ENCODE measurements around the gene CNTN2.

The CNTN2 gene

DNA sequence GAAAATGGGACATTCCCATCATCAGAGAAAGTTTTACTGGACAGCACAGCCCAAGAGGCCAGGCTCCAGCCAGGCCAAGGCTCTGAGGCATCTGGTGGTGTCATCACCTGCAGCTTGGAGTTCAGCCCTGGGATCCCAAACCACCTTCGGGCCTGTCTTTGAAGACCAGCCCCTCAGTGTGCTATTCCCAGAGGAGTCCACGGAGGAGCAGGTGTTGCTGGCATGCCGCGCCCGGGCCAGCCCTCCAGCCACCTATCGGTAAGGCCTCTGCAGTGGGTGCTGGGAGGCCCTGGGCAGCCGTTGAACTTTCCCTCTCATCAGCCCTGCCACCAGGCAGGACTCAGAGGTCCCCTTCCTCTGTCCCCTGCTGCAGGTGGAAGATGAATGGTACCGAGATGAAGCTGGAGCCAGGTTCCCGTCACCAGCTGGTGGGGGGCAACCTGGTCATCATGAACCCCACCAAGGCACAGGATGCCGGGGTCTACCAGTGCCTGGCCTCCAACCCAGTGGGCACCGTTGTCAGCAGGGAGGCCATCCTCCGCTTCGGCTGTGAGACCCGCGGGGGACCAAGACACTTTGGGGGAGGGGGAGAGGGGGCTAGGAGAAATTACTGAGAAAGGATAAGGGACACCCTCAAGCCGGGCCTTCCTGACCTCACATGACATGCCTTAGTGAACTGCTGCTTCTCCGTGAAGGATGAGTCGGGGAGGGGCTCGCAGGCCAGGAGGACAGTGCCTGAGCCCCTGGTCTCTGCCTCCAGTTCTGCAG lies 15.0 kb downstream of the CNTN2 start:
- no peaks in the 10 kb centered on the region for H3K4me1 Mint-ChIP-seq (ENCODE audit: low read depth)
- no peak overlapping the region for H3K27ac Mint-ChIP-seq

DNA sequence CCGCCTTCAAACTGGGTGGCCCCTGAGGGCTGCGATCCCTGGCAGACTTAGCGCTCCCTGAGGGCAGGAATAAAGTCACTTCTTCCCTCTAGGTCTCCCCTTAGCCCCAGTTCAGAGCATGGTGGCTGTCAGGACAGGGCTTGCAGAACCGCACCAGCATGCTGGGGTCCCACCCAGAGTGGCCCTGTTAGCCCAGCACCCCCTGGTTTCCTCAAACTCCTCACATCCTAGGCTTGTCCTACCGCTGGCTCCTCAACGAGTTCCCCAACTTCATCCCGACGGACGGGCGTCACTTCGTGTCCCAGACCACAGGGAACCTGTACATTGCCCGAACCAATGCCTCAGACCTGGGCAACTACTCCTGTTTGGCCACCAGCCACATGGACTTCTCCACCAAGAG lies 15.8 kb downstream of the CNTN2 start:
- Mint-ChIP-seq H3K4me1 (ENCODE audit: low read depth) (no peaks in the 10 kb centered on the region), H3K9me3 (ENCODE audit: low read depth) (no peaks in the 10 kb centered on the region), H3K27me3 (no peaks in the 10 kb centered on the region)

More for the DNA sequence above, 15.0 kb downstream of the CNTN2 start:
- H3K27me3 Mint-ChIP-seq: no peaks in the 10 kb centered on the region
- no peak overlapping the region for H3K4me3 Mint-ChIP-seq
- H3K9me3 Mint-ChIP-seq (ENCODE audit: low read depth): no peaks in the 10 kb centered on the region
- H3K36me3 Mint-ChIP-seq: no peaks in the 10 kb centered on the region

DNA sequence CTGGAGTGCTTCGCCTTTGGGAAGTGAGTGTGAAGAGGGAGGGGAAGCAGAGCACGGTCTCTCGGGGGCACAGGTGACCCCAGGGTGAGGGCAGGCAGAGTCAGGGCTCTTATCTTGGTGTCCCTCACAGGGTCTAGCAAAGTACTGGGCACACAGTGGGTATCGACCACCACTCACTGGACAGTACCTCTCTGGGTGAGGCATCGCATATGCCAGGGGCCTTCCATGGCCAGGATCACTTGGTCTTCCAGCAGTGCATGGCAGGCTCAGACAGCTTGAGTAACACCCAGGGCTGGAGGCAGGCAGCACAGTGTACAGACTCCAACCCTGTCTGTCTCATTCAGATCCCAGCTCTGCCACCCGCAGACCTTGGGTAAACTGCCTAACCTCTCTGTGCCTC lies 16.6 kb downstream of the CNTN2 start:
- Mint-ChIP-seq H3K27me3 (no peaks in the 10 kb centered on the region), H3K4me1 (ENCODE audit: low read depth) (no peaks in the 10 kb centered on the region), H3K4me3 (no peak overlapping the region), H3K36me3 (no peaks in the 10 kb centered on the region), H3K9me3 (ENCODE audit: low read depth) (no peaks in the 10 kb centered on the region), H3K27ac (no peak overlapping the region)

More for the DNA sequence above, 15.8 kb downstream of the CNTN2 start:
- Mint-ChIP-seq H3K36me3 (no peaks in the 10 kb centered on the region), H3K4me3 (no peak overlapping the region), H3K27ac (no peak overlapping the region)

- Mint-ChIP-seq H3K4me3 (no peak overlapping the region), H3K27me3 (no peaks in the 10 kb centered on the region), H3K27ac (no peak overlapping the region), H3K36me3 (no peaks in the 10 kb centered on the region), H3K9me3 (ENCODE audit: low read depth) (no peaks in the 10 kb centered on the region), H3K4me1 (ENCODE audit: low read depth) (no peaks in the 10 kb centered on the region)
These were observed 17.7 kb downstream of the CNTN2 start for GRCh38 chr1:205060746-205061145.

DNA sequence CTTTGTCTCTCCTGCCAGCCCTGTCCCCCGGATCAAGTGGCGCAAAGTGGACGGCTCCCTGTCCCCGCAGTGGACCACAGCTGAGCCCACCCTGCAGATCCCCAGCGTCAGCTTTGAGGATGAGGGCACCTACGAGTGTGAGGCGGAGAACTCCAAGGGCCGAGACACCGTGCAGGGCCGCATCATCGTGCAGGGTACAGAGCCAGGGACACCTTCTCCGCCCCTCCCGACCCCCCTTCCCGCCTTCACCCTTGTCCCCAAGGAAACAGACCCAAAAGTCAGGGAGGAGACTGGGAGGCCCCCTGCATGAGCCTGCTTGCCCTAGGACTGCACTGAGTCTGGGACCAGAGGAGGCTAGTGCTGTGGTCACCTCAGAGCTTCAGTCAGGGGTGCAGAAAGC lies 18.2 kb downstream of the CNTN2 start:
- Mint-ChIP-seq H3K4me3 (no peak overlapping the region), H3K36me3 (no peaks in the 10 kb centered on the region)

GRCh38 chr1:205061665-205062069 lies 18.7 kb downstream of the CNTN2 start:
- no peaks in the 10 kb centered on the region for H3K9me3 Mint-ChIP-seq (ENCODE audit: low read depth)
- H3K27ac Mint-ChIP-seq: no peak overlapping the region
- H3K4me3 Mint-ChIP-seq: no peak overlapping the region
- no peaks in the 10 kb centered on the region for H3K4me1 Mint-ChIP-seq (ENCODE audit: low read depth)
- H3K27me3 Mint-ChIP-seq: no peaks in the 10 kb centered on the region
- no peaks in the 10 kb centered on the region for H3K36me3 Mint-ChIP-seq

More for the DNA sequence above, 18.2 kb downstream of the CNTN2 start:
- no peak overlapping the region for H3K27ac Mint-ChIP-seq
- no peaks in the 10 kb centered on the region for H3K27me3 Mint-ChIP-seq
- H3K9me3 Mint-ChIP-seq (ENCODE audit: low read depth): no peaks in the 10 kb centered on the region
- no peaks in the 10 kb centered on the region for H3K4me1 Mint-ChIP-seq (ENCODE audit: low read depth)

GRCh38 chr1:205062319-205062718 lies 19.3 kb downstream of the CNTN2 start:
- H3K9me3 Mint-ChIP-seq (ENCODE audit: low read depth): no peaks in the 10 kb centered on the region

DNA sequence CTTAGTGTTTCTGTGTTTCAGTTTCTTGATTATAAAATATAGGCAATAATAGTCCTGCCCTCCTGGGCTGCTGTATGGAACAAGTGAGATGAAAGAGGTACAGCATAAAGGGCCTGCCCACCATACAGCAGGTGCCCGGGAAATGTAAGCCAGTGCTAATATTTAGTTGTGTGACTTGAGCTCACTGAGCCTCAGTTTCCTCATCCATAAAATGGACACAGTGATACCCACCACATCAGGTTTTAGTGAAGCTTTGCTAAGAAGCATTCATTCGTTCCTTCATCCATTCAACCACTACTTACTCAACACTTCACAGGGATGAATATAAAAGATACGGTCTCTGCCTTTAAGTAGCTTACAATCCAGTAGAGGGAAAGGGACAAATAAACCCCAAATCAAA lies 19.9 kb downstream of the CNTN2 start:
- no peaks in the 10 kb centered on the region for H3K36me3 Mint-ChIP-seq
- H3K4me3 Mint-ChIP-seq: no peak overlapping the region
- H3K27ac Mint-ChIP-seq: no peak overlapping the region
- H3K27me3 Mint-ChIP-seq: no peaks in the 10 kb centered on the region
- H3K4me1 Mint-ChIP-seq (ENCODE audit: low read depth): no peaks in the 10 kb centered on the region
- no peaks in the 10 kb centered on the region for H3K9me3 Mint-ChIP-seq (ENCODE audit: low read depth)

More at GRCh38 chr1:205062319-205062718, 19.3 kb downstream of the CNTN2 start:
- no peaks in the 10 kb centered on the region for H3K4me1 Mint-ChIP-seq (ENCODE audit: low read depth)
- no peaks in the 10 kb centered on the region for H3K36me3 Mint-ChIP-seq
- H3K27me3 Mint-ChIP-seq: no peaks in the 10 kb centered on the region
- H3K4me3 Mint-ChIP-seq: no peak overlapping the region
- H3K27ac Mint-ChIP-seq: no peak overlapping the region

DNA sequence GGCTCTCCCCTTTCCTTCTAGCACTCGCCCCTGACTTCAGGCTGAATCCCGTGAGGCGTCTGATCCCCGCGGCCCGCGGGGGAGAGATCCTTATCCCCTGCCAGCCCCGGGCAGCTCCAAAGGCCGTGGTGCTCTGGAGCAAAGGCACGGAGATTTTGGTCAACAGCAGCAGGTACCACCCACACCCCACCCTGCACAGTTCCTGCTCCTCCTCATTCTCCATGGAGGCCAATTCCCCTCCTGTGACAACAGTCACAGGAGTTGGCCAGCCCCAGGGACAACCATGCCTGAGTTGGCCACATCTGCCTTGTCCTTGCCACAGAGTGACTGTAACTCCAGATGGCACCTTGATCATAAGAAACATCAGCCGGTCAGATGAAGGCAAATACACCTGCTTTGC lies 21.3 kb downstream of the CNTN2 start:
- Mint-ChIP-seq H3K4me3 (no peak overlapping the region), H3K36me3 (no peaks in the 10 kb centered on the region), H3K27ac (no peak overlapping the region), H3K9me3 (ENCODE audit: low read depth) (no peaks in the 10 kb centered on the region), H3K27me3 (no peaks in the 10 kb centered on the region), H3K4me1 (ENCODE audit: low read depth) (no peaks in the 10 kb centered on the region)

DNA sequence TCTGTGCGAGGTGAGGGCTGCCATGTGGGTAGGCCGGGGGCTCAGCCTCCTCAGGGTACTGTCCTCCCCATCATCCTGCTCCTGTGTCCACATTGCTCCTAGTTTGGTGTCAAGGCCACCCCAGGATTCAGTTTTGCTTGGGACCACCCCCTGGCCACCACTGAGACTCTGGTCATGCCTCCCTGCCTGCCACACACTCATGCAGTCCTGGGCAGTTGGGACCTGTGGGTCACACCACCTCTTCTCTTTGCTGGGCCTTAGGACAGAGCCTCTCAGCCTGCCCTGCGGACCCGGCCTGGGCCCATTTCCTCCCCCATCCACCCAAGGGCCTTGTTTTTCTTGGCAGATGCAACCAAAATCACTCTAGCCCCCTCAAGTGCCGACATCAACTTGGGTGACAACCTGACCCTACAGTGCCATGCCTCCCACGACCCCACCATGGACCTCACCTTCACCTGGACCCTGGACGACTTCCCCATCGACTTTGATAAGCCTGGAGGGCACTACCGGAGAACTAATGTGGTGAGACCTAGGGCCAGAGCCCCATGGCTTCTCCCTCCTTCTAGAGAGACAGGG lies 21.8 kb downstream of the CNTN2 start:
- Mint-ChIP-seq H3K36me3 (no peaks in the 10 kb centered on the region), H3K4me1 (ENCODE audit: low read depth) (no peaks in the 10 kb centered on the region), H3K27me3 (no peaks in the 10 kb centered on the region), H3K4me3 (no peak overlapping the region), H3K9me3 (ENCODE audit: low read depth) (no peaks in the 10 kb centered on the region), H3K27ac (no peak overlapping the region)

DNA sequence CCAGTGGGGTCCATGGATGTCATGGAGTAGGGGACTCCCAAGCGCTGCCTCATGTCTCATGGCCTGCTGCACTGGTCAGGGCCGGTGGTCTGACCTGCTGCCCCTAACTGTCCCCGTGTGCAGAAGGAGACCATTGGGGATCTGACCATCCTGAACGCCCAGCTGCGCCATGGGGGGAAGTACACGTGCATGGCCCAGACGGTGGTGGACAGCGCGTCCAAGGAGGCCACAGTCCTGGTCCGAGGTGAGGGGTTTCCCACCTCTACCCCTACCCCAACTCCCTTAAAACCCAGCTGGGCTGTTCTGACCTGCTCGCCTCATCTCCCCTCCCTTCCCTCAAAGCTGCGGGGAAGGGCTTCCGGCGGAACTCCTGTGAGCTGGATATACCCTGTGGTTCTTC lies 22.7 kb downstream of the CNTN2 start:
- Mint-ChIP-seq H3K4me1 (ENCODE audit: low read depth) (no peaks in the 10 kb centered on the region), H3K27me3 (no peaks in the 10 kb centered on the region), H3K4me3 (no peak overlapping the region), H3K36me3 (no peaks in the 10 kb centered on the region), H3K27ac (no peak overlapping the region), H3K9me3 (ENCODE audit: low read depth) (no peaks in the 10 kb centered on the region)

GRCh38 chr1:205066141-205066818 lies 23.3 kb downstream of the CNTN2 start:
- Mint-ChIP-seq H3K4me3 (no peak overlapping the region), H3K27me3 (no peaks in the 10 kb centered on the region), H3K36me3 (no peaks in the 10 kb centered on the region), H3K4me1 (ENCODE audit: low read depth) (no peaks in the 10 kb centered on the region), H3K27ac (no peak overlapping the region), H3K9me3 (ENCODE audit: low read depth) (no peaks in the 10 kb centered on the region)

GRCh38 chr1:205067031-205067430 lies 24.0 kb downstream of the CNTN2 start:
- Mint-ChIP-seq H3K9me3 (ENCODE audit: low read depth) (no peaks in the 10 kb centered on the region), H3K4me3 (no peak overlapping the region), H3K36me3 (no peaks in the 10 kb centered on the region), H3K4me1 (ENCODE audit: low read depth) (no peaks in the 10 kb centered on the region), H3K27ac (no peak overlapping the region), H3K27me3 (no peaks in the 10 kb centered on the region)

DNA sequence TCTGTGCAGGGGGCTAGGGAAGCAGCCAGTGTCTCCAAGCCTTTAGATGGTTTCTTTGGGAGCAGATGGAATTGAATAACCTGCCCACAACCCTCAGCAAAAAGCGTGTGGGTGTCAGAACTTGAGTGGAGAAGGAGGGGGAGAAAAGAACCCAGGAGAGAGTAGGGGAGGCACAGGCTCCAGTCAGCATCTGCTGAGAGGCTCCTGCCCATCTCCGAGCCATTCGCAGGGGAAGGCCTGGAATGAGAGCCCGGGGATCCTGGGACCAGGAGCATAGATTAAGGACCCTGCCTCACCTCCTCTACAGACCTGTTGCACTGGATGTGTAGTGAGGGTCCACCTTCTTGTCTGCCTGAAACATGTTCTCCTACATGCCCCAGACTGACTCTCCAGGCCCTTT lies 25.0 kb downstream of the CNTN2 start:
- no peak overlapping the region for H3K4me3 Mint-ChIP-seq
- H3K4me1 Mint-ChIP-seq (ENCODE audit: low read depth): no peaks in the 10 kb centered on the region
- H3K9me3 Mint-ChIP-seq (ENCODE audit: low read depth): no peaks in the 10 kb centered on the region
- H3K27ac Mint-ChIP-seq: no peak overlapping the region
- H3K27me3 Mint-ChIP-seq: no peaks in the 10 kb centered on the region
- H3K36me3 Mint-ChIP-seq: no peaks in the 10 kb centered on the region

DNA sequence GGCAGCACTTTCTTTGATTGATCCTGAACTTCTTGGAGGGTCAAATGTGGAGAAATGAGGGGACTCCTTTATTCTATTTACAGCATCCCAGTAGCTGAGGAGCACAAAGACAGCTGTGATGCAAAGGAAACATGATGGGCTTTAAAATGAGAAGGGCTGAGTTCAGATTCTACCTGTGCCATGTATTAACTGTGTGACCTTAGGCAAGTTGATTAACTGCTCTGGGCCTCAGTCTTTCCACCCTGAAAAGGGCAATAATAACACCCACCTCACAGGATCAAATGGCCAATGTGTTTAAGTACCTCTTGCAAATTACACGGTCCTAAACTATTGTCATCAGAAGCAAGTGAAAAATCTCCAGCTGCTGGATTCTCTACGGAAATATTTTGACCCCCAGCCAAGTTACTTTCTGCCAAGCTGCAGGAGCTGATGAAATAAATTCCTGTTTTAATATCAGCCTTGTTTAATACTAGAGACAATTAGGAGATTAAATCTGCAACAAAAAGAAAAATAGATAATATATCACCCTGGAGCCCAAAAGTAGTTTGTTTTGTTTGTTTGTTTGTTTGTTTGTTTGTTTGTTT lies 25.5 kb downstream of the CNTN2 start:
- Mint-ChIP-seq H3K4me3 (no peak overlapping the region), H3K4me1 (ENCODE audit: low read depth) (no peaks in the 10 kb centered on the region), H3K27me3 (no peaks in the 10 kb centered on the region), H3K9me3 (ENCODE audit: low read depth) (no peaks in the 10 kb centered on the region), H3K36me3 (no peaks in the 10 kb centered on the region), H3K27ac (no peak overlapping the region)

Data from activated naive CD8-positive, alpha-beta T cell (primary cell).